Naive thymus-derived CD8-positive, alpha-beta T cell (primary cell): ENCODE data around the gene P3H1. TPM values are rescaled to one million over a fixed set of nuclear protein-coding genes. Genes with fewer than 3 reads are reported as not detected.
"Not testable (repeated sequence)": the region's sequence is repeated elsewhere in the genome, so short reads cannot be mapped to it uniquely, and the experiment has no call there.

Experiments used
- ATAC-seq, 2 donors: fragments of 150-1000 bp; cut with Tn5 transposase in 1 of 2; sonication (Bioruptor Pico), chemical (Tn5 transposase) in 1 of 2; 1 replicate in 1 of 2; 2 replicates in 1 of 2; pipeline ENCODE4 v1.10.0; 2021; ENCODE audit warnings: mild to moderate bottlenecking in 2 of 2, moderate library complexity in 2 of 2
- POLR2A ChIA-PET: fragments of 350-600 bp; sonication (Branson Sonifier 250); formaldehyde crosslinking; loops from one replicate; lab custom pipeline; 2021; ENCODE audit warnings: antibody characterized with exemption; lab: Charles Lee
- DNase-seq, 10 donors: peaks; one replicate each; pipeline versions ENCODE4 v3.0.0 to v3.0.0-alpha.2; 2020 to 2022
- H3K27ac Mint-ChIP-seq, 10 donors: one replicate each; pipeline ENCODE4 v1.8.0; 2020 to 2022; ENCODE audit warnings: mild to moderate bottlenecking in 10 of 10, mixed read lengths in 10 of 10, moderate library complexity in 4 of 10, inconsistent platforms in 1 of 10
- H3K27me3 Mint-ChIP-seq, 5 donors: one replicate each; pipeline ENCODE4 v1.8.0; 2021 to 2022; ENCODE audit warnings: mixed read lengths in 5 of 5
- H3K36me3 Mint-ChIP-seq, 3 donors: one replicate each; pipeline ENCODE4 v1.8.0; 2020 to 2022; ENCODE audit warnings: mixed read lengths in 3 of 3, mild to moderate bottlenecking in 2 of 3, inconsistent platforms in 1 of 3
- H3K4me1 Mint-ChIP-seq, 4 donors: one replicate each; pipeline ENCODE4 v1.8.0; 2021 to 2022; ENCODE audit warnings: mixed read lengths in 4 of 4
- H3K4me3 Mint-ChIP-seq, 10 donors: one replicate each; pipeline ENCODE4 v1.8.0; 2020 to 2022; ENCODE audit warnings: mild to moderate bottlenecking in 10 of 10, mixed read lengths in 10 of 10, moderate library complexity in 6 of 10, inconsistent platforms in 1 of 10
- H3K9me3 Mint-ChIP-seq, 9 donors: one replicate each; pipeline ENCODE4 v1.8.0; 2020 to 2022; ENCODE audit warnings: mixed read lengths in 9 of 9, mild to moderate bottlenecking in 3 of 9, inconsistent platforms in 1 of 9, moderate library complexity in 1 of 9
- polyA plus RNA-seq, 3 donors: library from polyadenylated mRNA; unstranded; fragments of 300-500 nt; fragmentation: Illumina TruSeq; gene quantifications; one replicate each; pipeline ENCODE4 v1.2.3, GENCODE V29; 2021
- total RNA-seq, 8 experiments: library from RNA in 2 of 8; stranded (reverse) in 2 of 8; gene quantifications; one replicate each; pipeline ENCODE4 v1.2.3 and lab custom pipeline; 2021 to 2026

P3H1 gene
- total and polyA plus RNA-seq, 5 experiments from 2014 or later: 4.3 to 55.2 (median 11.1) TPM

DNA sequence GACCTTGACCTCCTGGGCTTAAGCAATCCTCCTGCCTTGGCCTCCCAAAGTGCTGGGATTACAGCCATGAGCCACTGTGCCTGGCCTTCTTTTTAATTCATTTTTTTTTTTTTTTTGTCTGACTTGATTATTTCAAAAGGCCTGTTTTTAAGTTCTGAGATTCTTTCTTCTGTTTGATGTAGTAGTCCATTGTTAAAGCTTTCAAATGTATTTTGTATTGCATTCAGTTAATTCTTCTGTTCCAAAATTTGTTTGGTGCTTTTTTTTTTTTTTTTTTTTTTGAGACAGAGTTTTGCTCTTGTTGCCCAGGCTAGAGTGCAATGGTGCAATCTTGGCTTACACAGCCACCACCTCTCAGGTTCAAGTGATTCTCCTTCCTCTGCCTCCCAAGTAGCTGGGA is 52.4 kb downstream of the P3H1 start:
- H3K4me3 Mint-ChIP-seq, DNase-seq, H3K27me3 Mint-ChIP-seq, ATAC-seq: not testable (repeated sequence)
- Mint-ChIP-seq H3K9me3 (peaks cover 8 to 39% (median 23%) of the 10 kb centered on the region in 9 donors), H3K27ac (peak overlapping the region in 1 of 10 donors; percentile 43), H3K36me3 (peaks cover 24 to 76% (median 68%) of the 10 kb centered on the region in 3 donors), H3K4me1 (peaks cover 4 to 15% (median 11%) of the 10 kb centered on the region in 4 donors)
- POLR2A ChIA-PET: interaction anchor here (0.6 to 1.2 kb wide), 4 partner anchors 12 to 1916 kb away, joined by 3 to 13 read pairs (median 5); no protein-coding TSS in a partner anchor

- H3K27ac Mint-ChIP-seq: peak overlapping the region in 2 of 10 donors; percentile 19 to 74
These were observed 53.5 kb downstream of the P3H1 start for GRCh38 chr1:42713293-42713692.

DNA sequence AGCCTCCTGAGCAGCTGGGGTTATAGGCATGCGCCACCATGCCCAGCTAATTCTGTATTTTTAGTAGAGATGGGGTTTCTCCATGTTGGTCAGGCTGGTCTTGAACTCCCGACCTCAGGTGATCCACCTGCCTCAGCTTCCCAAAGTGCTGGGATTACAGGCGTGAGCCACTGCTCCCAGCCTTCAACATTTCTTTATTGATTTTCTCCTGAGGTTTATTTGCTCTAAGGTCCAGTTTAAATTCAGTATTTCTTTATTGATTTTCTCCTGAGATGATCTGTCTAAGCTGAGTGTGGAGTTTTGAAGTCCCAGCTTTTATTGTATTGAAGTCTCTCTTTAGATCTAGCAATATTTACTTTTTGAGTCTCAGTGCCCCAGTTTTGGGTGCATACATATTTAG is 54.0 kb downstream of the P3H1 start:
- ATAC-seq, POLR2A ChIA-PET, DNase-seq, H3K27me3 Mint-ChIP-seq, H3K4me3 Mint-ChIP-seq: not testable (repeated sequence)
- Mint-ChIP-seq H3K9me3 (peaks cover 8 to 39% (median 23%) of the 10 kb centered on the region in 9 donors), H3K4me1 (peaks cover 4 to 15% (median 11%) of the 10 kb centered on the region in 4 donors), H3K36me3 (peaks cover 24 to 79% (median 67%) of the 10 kb centered on the region in 3 donors), H3K27ac (peak overlapping the region in 3 of 10 donors; percentile 19 to 74 (median 29))

More at GRCh38 chr1:42713293-42713692, 53.5 kb downstream of the P3H1 start:
- ATAC-seq: no peak
- no peak for DNase-seq
- no peaks in the 10 kb centered on the region for H3K27me3 Mint-ChIP-seq
- peaks cover 24 to 78% (median 65%) of the 10 kb centered on the region in 3 donors for H3K36me3 Mint-ChIP-seq
- POLR2A ChIA-PET: no interaction called here
- H3K4me1 Mint-ChIP-seq: peaks cover 4 to 15% (median 12%) of the 10 kb centered on the region in 4 donors
- H3K9me3 Mint-ChIP-seq: peaks cover 8 to 39% (median 23%) of the 10 kb centered on the region in 9 donors
- no peak overlapping the region for H3K4me3 Mint-ChIP-seq

- Mint-ChIP-seq H3K4me1 (peaks cover 0 to 10% (median 4%) of the 10 kb centered on the region in 4 donors), H3K4me3 (no peak overlapping the region), H3K9me3 (no peaks in the 10 kb centered on the region), H3K36me3 (peaks cover 14 to 93% (median 50%) of the 10 kb centered on the region in 3 donors), H3K27ac (peak overlapping the region in 4 of 10 donors; percentile 12 to 61 (median 35)), H3K27me3 (no peaks in the 10 kb centered on the region)
- DNase-seq: no peak
- POLR2A ChIA-PET: no interaction called here
- no peak for ATAC-seq
These were observed 62.9 kb downstream of the P3H1 start for GRCh38 chr1:42703888-42704464.

- peak overlapping the region in 3 of 10 donors; percentile 1 to 81 (median 28) for H3K27ac Mint-ChIP-seq
These were observed 66.8 kb downstream of the P3H1 start for GRCh38 chr1:42700006-42700405.

GRCh38 chr1:42698081-42698813 is 68.6 kb downstream of the P3H1 start:
- peak overlapping the region in 5 of 10 donors; percentile 0 to 81 (median 56) for H3K27ac Mint-ChIP-seq
- H3K36me3 Mint-ChIP-seq: peaks cover 4 to 99% (median 27%) of the 10 kb centered on the region in 3 donors
- no peak for DNase-seq
- no peak for ATAC-seq
- H3K4me1 Mint-ChIP-seq: peaks cover 11 to 35% (median 24%) of the 10 kb centered on the region in 4 donors
- peak overlapping the region in 1 of 10 donors; percentile 1 for H3K4me3 Mint-ChIP-seq
- H3K9me3 Mint-ChIP-seq: no peaks in the 10 kb centered on the region
- no peaks in the 10 kb centered on the region for H3K27me3 Mint-ChIP-seq
- POLR2A ChIA-PET: interaction anchor here (0.9 kb wide), 1 partner anchor 16 kb away, joined by 5 read pairs; the partner anchor contains the start of gene YBX1

More at GRCh38 chr1:42700006-42700405, 66.8 kb downstream of the P3H1 start:
- Mint-ChIP-seq H3K4me3 (no peak overlapping the region), H3K27me3 (no peaks in the 10 kb centered on the region), H3K4me1 (peaks cover 6 to 22% (median 10%) of the 10 kb centered on the region in 4 donors), H3K9me3 (no peaks in the 10 kb centered on the region), H3K36me3 (peaks cover 11 to 100% (median 33%) of the 10 kb centered on the region in 3 donors)
- POLR2A ChIA-PET: no interaction called here
- DNase-seq: no peak
- ATAC-seq: no peak

Other genes starting within 250 kb of the P3H1 start
- 10 to 100 TPM; 46.3 to 49.4 TPM for gene PPIH, start 108.6 kb downstream of the P3H1 start, total RNA-seq
- gene PPIH, start 108.6 kb downstream of the P3H1 start, polyA plus RNA-seq: 100 to 1,000 TPM in 1 of 3 donors, 10 to 100 TPM in 2; 82.3 to 100 (median 85.0) TPM
- gene YBX1, start 84.6 kb downstream of the P3H1 start, total RNA-seq: 100 to 1,000 TPM; 308 to 319 TPM
- 10 to 100 TPM; 80.5 to 89.2 (median 83.0) TPM for gene YBX1, start 84.6 kb downstream of the P3H1 start, polyA plus RNA-seq
- gene CLDN19, start 26.8 kb downstream of the P3H1 start, total RNA-seq: not detected
- gene CLDN19, start 26.8 kb downstream of the P3H1 start, polyA plus RNA-seq: not detected
- gene C1orf50, start 221 bp upstream of the P3H1 start, total RNA-seq: 10 to 100 TPM; 22.4 to 25.1 TPM
- gene C1orf50, start 221 bp upstream of the P3H1 start, polyA plus RNA-seq: 1 to 10 TPM; 2.6 to 3.2 (median 3.1) TPM
- 1 to 10 TPM in 1 of 2 experiments, under 1 TPM in 1; 0.49 to 1.0 TPM for gene TMEM269, start 18.0 kb upstream of the P3H1 start, total RNA-seq
- under 1 TPM in 1 of 3 donors, not detected in 2; 0.06 TPM for gene TMEM269, start 18.0 kb upstream of the P3H1 start, polyA plus RNA-seq
- 1 to 10 TPM; 7.4 to 9.4 TPM for gene ERMAP, start 50.1 kb upstream of the P3H1 start, total RNA-seq
- 1 to 10 TPM; 1.1 to 2.9 (median 2.7) TPM for gene ERMAP, start 50.1 kb upstream of the P3H1 start, polyA plus RNA-seq
- 10 to 100 TPM; 20.5 to 22.6 TPM for gene SVBP, start 50.4 kb upstream of the P3H1 start, total RNA-seq
- gene SVBP, start 50.4 kb upstream of the P3H1 start, polyA plus RNA-seq: 10 to 100 TPM; 36.2 to 54.6 (median 46.0) TPM
- 10 to 100 TPM; 11.6 to 12.5 TPM for gene ZNF691, start 79.6 kb upstream of the P3H1 start, total RNA-seq
- 1 to 10 TPM; 8.5 to 9.7 (median 8.8) TPM for gene ZNF691, start 79.6 kb upstream of the P3H1 start, polyA plus RNA-seq
- 10 to 100 TPM; 57.2 to 57.3 TPM for gene SLC2A1, start 191.8 kb upstream of the P3H1 start, total RNA-seq
- 10 to 100 TPM; 17.7 to 22.8 (median 22.0) TPM for gene SLC2A1, start 191.8 kb upstream of the P3H1 start, polyA plus RNA-seq